Heart right ventricle (tissue), 16 donors: ENCODE measurements around the gene PREX1. TPM values are rescaled to one million over a fixed set of nuclear protein-coding genes. Genes with fewer than 3 reads are reported as not detected.

Experiments used
- ATAC-seq, 8 donors: fragments of 200-7000 bp; cut with Tn5 transposase; one replicate each; pipeline ENCODE4 v1.9.1; 2020; ENCODE audit warnings: mild to moderate bottlenecking in 8 of 8, moderate library complexity in 8 of 8, moderate number of reproducible peaks in 1 of 8
- DNase-seq, 2 donors: peaks; one replicate each; pipeline ENCODE4 v3.0.0-alpha.2; 2020
- H3K27ac ChIP-seq, 10 donors: fragments of 200-600 bp; sonication (generic) in 2 of 10; one replicate each; pipeline versions ENCODE4 v1.5.0 to v1.8.0; 2020 to 2022; ENCODE audit warnings: mild to moderate bottlenecking in 3 of 10
- H3K27me3 ChIP-seq, 7 donors: fragments of 200-600 bp; one replicate each; pipeline ENCODE4 v1.8.0; 2021 to 2022; ENCODE audit warnings: mild to moderate bottlenecking in 2 of 7
- H3K36me3 ChIP-seq, 9 donors: fragments of 200-600 bp; sonication (generic) in 1 of 9; one replicate each; pipeline versions ENCODE4 v1.5.0 to v1.8.0; 2020 to 2022; ENCODE audit warnings: mild to moderate bottlenecking in 2 of 9
- H3K4me1 ChIP-seq, 9 donors: fragments of 200-600 bp; sonication (generic) in 1 of 9; one replicate each; pipeline versions ENCODE4 v1.5.0 to v1.8.0; 2020 to 2022; ENCODE audit warnings: mild to moderate bottlenecking in 4 of 9
- H3K4me3 ChIP-seq, 10 donors: fragments of 200-600 bp; sonication (generic) in 2 of 10; one replicate each; pipeline versions ENCODE4 v1.5.0 to v1.8.0; 2020 to 2022; ENCODE audit warnings: mild to moderate bottlenecking in 7 of 10, moderate library complexity in 2 of 10
- H3K9me3 ChIP-seq, 11 donors: fragments of 200-600 bp in 10 of 11; sonication (generic) in 2 of 11; one replicate each; pipeline versions ENCODE4 v1.5.0 to v1.8.0; 2013 to 2022; ENCODE audit warnings: mild to moderate bottlenecking in 2 of 11, control low read depth in 1 of 11, moderate library complexity in 1 of 11
- WGBS, 2 donors: extraction: QIAGEN DNeasy Blood & Tissue Kit; methylation state at CpG; one replicate each; pipeline ENCODE4 v1.1.7; 2013; ENCODE audit warnings: inconsistent platforms in 1 of 2; 5-methylcytosine and 5-hydroxymethylcytosine counted together
- intact Hi-C, 10 donors: fragments of 100-400 bp; cut with DNase I; formaldehyde crosslinking; loops; one replicate each; pipeline versions ENCODE4 v1.11.1 to v1.14.2; 2022
- polyA plus RNA-seq, 2 donors: library from polyadenylated mRNA; stranded (reverse); fragments of 200-250 nt; gene quantifications; one replicate each; pipeline ENCODE4 v1.2.3, GENCODE V29; 2013
- total RNA-seq, 10 donors: library from RNA; stranded (reverse); fragmentation: NEBNext Ultra II Directional in 3 of 10; extraction: Animal tissue kit (Norgen Biotek cat#: 25700) in 3 of 10; gene quantifications; one replicate each; pipeline versions ENCODE4 v1.2.1 to v1.2.4, GENCODE V29; 2021 to 2023
- TF ChIP-seq, protein P1 (sequence below), 9 donors: fragments of 200-600 bp; sonication (generic) in 2 of 9; IDR thresholded peaks; one replicate each; pipeline versions ENCODE4 v1.5.0 to v1.8.0; 2021 to 2022; ENCODE audit warnings: antibody characterized with exemption in 9 of 9, mild to moderate bottlenecking in 5 of 9, moderate library complexity in 1 of 9
- donor health status: Arrhythmogenic right ventricular cardiomyopathy.
- donor health status: ischemic (EF 13 %, LVEDD 7.1; RV severe dilation, severe dysfunction).
- donor health status: healthy with polysubstance abuse.
- donor health status: DM: no; HTN: yes; CAD: no.
- donor health status: DM: no; HTN: no; CAD: no.
- donor health status: ischemic (EF 25% LVEDD 6.9; RV normal size, moderate dysfunction).
- donor health status: ischemic (EF 25% LVEDD 5.7; RV mildly dilated, moderate dysfunction).
- donor health status: healthy.
- donor health status: DM: yes; HTN: yes; CAD: no.
- donor health status: Ischemic cardiomyopathy.
- donor health status: ischemic (EF 35%, LVEDD 5.7; RV mildly dilated, moderate dysfunction).
- donor health status: nonischemic (EF 11% LVEDD 7.7; RV severe dilation, severe dysfunction).
- donor health status: DM: yes; HTN: yes; CAD: no.
- donor health status: PGD.
- donor health status: ischemic (EF 29% LVEDD 5.4; RV normal size, mild dysfunction).
- donor health status: nonischemic (EF 23%, LVEDD 6.1; RV moderate dilation, normal function).

The PREX1 gene
- total and polyA plus RNA-seq, 12 donors, result 4.6 to 23.4 (median 8.8) TPM

DNA sequence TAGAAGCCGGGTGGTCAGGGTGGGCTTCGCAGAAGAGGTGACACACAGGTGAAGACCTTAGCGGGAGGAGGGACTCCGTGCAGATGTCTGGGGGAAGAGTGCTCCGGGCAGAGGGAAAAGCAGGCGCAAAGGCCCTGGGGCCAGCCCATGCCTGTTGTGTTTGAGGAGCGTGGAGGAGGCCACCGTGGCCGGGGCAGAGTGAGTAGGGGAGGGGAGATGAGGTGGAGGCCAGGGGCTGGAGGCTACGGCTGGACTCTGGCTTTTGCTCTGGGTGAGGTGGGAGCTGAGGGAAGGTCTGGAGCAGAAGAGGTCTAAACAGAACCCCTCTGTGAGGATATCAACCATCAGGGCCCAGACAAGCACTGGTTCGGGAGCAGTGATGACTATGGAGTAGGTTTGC lies 244.0 kb downstream of the PREX1 start:
- TF ChIP-seq, protein P1, sequence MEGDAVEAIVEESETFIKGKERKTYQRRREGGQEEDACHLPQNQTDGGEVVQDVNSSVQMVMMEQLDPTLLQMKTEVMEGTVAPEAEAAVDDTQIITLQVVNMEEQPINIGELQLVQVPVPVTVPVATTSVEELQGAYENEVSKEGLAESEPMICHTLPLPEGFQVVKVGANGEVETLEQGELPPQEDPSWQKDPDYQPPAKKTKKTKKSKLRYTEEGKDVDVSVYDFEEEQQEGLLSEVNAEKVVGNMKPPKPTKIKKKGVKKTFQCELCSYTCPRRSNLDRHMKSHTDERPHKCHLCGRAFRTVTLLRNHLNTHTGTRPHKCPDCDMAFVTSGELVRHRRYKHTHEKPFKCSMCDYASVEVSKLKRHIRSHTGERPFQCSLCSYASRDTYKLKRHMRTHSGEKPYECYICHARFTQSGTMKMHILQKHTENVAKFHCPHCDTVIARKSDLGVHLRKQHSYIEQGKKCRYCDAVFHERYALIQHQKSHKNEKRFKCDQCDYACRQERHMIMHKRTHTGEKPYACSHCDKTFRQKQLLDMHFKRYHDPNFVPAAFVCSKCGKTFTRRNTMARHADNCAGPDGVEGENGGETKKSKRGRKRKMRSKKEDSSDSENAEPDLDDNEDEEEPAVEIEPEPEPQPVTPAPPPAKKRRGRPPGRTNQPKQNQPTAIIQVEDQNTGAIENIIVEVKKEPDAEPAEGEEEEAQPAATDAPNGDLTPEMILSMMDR (IDR thresholded peaks at IDR 0.05), result no peak
- H3K9me3 ChIP-seq, result no peaks in the 10 kb centered on the region
- intact Hi-C loops, result no loop called here
- DNase-seq, result no peak
- ATAC-seq, result no peak
- 89 to 90% methylated on average over 11 of the region's 11 CpGs for WGBS, 2 donors
- H3K4me3 ChIP-seq, result no peak overlapping the region
- no peaks in the 10 kb centered on the region for H3K36me3 ChIP-seq
- peaks cover 0 to 36% (median 11%) of the 10 kb centered on the region in 7 donors for H3K27me3 ChIP-seq
- H3K4me1 ChIP-seq, result peaks cover 0 to 10% (median 2%) of the 10 kb centered on the region in 9 donors
- H3K27ac ChIP-seq, result no peak overlapping the region

DNA sequence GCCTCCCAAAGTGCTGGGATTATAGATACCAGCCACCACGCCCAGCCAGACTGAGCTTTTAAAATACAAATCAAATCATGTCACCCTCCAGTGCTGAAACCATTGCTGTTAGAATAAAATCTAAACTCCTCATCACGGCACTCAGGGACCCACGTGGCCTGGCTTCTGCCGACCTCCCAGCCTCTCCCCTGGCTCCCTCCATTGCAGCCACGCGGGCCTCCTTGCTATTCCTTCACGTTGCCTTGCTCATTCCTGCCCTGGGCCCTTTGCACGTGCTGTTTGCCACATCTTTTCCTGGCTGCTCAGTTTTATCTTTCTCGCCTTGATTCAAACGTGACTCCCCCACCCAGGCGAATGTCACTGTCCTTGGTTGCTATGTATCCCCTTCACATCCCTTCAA lies 244.6 kb downstream of the PREX1 start:
- DNase-seq (no peak), ATAC-seq (no peak)
- WGBS, 2 donors, result 83 to 92% methylated on average over 11 of the region's 11 CpGs

DNA sequence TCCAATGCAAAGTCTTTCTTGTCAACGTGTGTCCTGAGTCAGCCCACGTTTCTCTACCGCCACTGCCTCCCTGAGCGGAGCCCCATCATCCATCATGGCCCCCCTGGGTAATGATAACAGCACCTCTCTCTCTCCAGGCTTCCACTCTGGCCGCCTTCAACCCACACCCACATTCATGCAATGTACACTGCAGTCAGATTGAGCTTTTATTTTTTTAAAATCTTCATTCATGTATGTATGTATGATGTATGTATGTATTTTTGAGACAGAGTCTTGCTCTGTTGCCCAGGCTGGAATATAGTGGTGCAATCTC lies 245.2 kb downstream of the PREX1 start:
- TF ChIP-seq, protein P1 (IDR thresholded peaks at IDR 0.05), result no peak
- Histone ChIP-seq H3K36me3 (no peaks in the 10 kb centered on the region), H3K9me3 (no peaks in the 10 kb centered on the region), H3K27me3 (peaks cover 0 to 42% (median 11%) of the 10 kb centered on the region in 7 donors), H3K4me1 (peaks cover 0 to 10% (median 2%) of the 10 kb centered on the region in 9 donors), H3K4me3 (no peak overlapping the region), H3K27ac (no peak overlapping the region)
- intact Hi-C loops, result no loop called here
- WGBS, 2 donors, result 43 to 58% methylated on average over 5 of the region's 5 CpGs
- ATAC-seq (no peak), DNase-seq (no peak)

More for the DNA sequence above, 244.6 kb downstream of the PREX1 start:
- H3K4me3 ChIP-seq, result no peak overlapping the region
- peaks cover 0 to 40% (median 11%) of the 10 kb centered on the region in 7 donors for H3K27me3 ChIP-seq
- H3K27ac ChIP-seq, result no peak overlapping the region
- H3K36me3 ChIP-seq, result no peaks in the 10 kb centered on the region
- H3K9me3 ChIP-seq, result no peaks in the 10 kb centered on the region
- intact Hi-C loops, result no loop called here
- peaks cover 0 to 10% (median 2%) of the 10 kb centered on the region in 9 donors for H3K4me1 ChIP-seq
- TF ChIP-seq, protein P1 (IDR thresholded peaks at IDR 0.05), result no peak

DNA sequence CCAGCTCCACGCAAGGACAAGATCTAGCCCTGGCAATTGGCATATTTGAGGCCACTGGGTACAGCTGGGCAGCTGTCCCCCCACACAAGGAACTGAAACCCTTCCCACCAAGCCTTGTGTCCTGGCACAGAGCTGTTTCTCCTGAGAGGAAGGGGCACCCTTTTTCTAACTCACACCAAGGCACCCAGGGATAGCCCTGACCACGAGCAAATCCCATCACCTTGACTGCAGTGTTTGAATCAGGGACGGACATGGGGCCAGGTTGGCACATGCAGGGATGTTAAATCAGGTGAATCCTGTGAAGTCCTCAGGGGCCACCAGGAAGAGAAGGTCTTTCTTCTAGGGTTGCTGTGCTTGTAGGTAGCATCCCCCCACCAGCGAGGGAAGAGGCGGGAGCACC lies 246.6 kb downstream of the PREX1 start:
- 91 to 92% methylated on average over 5 of the region's 5 CpGs for WGBS, 2 donors

More for the DNA sequence above, 246.6 kb downstream of the PREX1 start:
- intact Hi-C loops, result no loop called here
- Histone ChIP-seq H3K27ac (no peak overlapping the region), H3K9me3 (no peaks in the 10 kb centered on the region), H3K36me3 (no peaks in the 10 kb centered on the region), H3K27me3 (peaks cover 0 to 43% (median 11%) of the 10 kb centered on the region in 7 donors), H3K4me1 (peaks cover 0 to 10% (median 2%) of the 10 kb centered on the region in 9 donors), H3K4me3 (no peak overlapping the region)
- no peak for ATAC-seq
- no peak for DNase-seq
- TF ChIP-seq, protein P1 (IDR thresholded peaks at IDR 0.05), result no peak
